Kidney epithelial cell (primary cell): ENCODE results near the gene CLPTM1L. TPM values are rescaled to one million over a fixed set of nuclear protein-coding genes. Genes with fewer than 3 reads are reported as not detected.
"Not testable (repeated sequence)": the region's sequence is repeated elsewhere in the genome, so short reads cannot be mapped to it uniquely, and the experiment has no call there.

ENCODE experiments used
- DNase-seq: peaks from one replicate; pipeline ENCODE4 v3.0.0-alpha.2; 2010; ENCODE audit warnings: low read depth
- H3K27me3 ChIP-seq: 2 replicates; pipeline ENCODE4 v1.6.0; 2011; ENCODE audit warnings: low read length; ENCODE audit not compliant: control insufficient read depth, insufficient read depth
- H3K36me3 ChIP-seq: 2 replicates; pipeline ENCODE4 v1.5.1; 2011; ENCODE audit warnings: low read length; ENCODE audit not compliant: control insufficient read depth, insufficient read depth
- H3K4me3 ChIP-seq: 2 replicates; pipeline ENCODE4 v1.5.1; 2011; ENCODE audit warnings: low read depth, mild to moderate bottlenecking, control low read depth, low read length
- total RNA-seq: library from RNA; depleted of rRNA; stranded (reverse); fragments of >200 nt; gene quantifications from 2 replicates; pipeline ENCODE4 v1.2.3, GENCODE V29; 2015
- TF ChIP-seq, protein P1 (sequence below): IDR thresholded peaks from 2 replicates; pipeline ENCODE4 v1.5.1; 2011; ENCODE audit warnings: mild to moderate bottlenecking, moderate library complexity, low read length, control low read depth, inconsistent platforms; ENCODE audit not compliant: insufficient read depth, poor library complexity, severe bottlenecking

The CLPTM1L gene
- total RNA-seq, 1 donor from 2014 or later, result 159 TPM

DNA sequence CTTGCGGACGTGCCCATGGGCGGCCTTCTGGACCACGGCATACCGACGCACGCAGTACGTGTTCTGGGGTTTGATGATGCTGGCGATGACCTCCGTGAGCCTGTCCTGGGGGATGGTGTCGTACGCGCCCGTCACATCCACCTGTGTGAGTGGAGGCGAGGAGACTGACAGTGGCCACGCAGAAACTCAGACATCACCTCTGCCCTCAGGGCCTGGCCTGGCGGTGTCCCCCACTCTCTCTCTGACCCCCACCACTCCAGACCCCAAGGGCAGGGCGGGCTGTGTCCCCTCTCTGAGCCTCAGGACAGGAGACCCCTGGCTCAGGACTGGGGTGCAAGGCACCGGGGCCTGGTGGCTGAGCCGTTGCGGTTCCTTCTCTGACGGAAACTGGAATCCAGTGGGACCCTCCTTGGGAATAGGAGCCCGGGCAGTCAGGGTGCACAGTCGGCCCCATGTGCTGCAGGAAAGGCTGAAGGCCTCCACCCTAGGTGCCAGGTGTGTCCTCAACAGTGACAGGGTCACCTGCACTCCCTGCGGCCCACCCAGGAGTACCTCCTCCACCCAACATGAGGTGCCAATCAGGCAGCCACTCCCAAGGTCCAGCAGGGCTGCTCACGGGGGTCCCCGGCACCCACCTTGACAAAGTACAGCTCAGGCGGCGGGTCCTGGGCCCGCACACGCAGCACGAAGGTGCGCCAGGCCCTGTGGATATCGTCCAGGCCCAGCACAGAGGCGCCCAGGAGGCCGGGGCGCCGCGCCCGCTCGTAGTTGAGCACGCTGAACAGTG is 66.0 kb downstream of the CLPTM1L start:
- H3K27me3 ChIP-seq, result no peaks in the 10 kb centered on the region
- no peak overlapping the region for H3K4me3 ChIP-seq
- H3K36me3 ChIP-seq, result no peaks in the 10 kb centered on the region
- no peak for DNase-seq
- TF ChIP-seq, protein P1, sequence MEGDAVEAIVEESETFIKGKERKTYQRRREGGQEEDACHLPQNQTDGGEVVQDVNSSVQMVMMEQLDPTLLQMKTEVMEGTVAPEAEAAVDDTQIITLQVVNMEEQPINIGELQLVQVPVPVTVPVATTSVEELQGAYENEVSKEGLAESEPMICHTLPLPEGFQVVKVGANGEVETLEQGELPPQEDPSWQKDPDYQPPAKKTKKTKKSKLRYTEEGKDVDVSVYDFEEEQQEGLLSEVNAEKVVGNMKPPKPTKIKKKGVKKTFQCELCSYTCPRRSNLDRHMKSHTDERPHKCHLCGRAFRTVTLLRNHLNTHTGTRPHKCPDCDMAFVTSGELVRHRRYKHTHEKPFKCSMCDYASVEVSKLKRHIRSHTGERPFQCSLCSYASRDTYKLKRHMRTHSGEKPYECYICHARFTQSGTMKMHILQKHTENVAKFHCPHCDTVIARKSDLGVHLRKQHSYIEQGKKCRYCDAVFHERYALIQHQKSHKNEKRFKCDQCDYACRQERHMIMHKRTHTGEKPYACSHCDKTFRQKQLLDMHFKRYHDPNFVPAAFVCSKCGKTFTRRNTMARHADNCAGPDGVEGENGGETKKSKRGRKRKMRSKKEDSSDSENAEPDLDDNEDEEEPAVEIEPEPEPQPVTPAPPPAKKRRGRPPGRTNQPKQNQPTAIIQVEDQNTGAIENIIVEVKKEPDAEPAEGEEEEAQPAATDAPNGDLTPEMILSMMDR, result no peak

DNA sequence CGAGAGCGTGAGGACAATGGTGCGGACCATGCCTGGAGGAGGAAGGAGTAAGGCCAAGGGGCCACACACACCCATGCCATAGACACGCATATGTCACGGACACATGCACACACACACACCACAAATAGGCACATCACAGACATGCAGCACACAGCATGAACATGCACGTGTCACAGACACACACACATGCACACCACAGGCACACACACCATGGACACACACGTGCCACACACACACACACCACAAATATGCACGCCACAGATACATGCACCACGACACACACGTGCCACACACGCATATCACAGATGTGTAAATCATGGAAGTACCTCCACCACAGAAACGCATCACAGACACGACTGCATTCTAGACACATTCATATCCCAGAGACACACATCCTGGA is 66.7 kb downstream of the CLPTM1L start:
- Histone ChIP-seq H3K4me3 (no peak overlapping the region), H3K36me3 (no peaks in the 10 kb centered on the region), H3K27me3 (no peaks in the 10 kb centered on the region)
- TF ChIP-seq, protein P1, result no peak
- no peak for DNase-seq

GRCh38 chr5:1277781-1278180 is 67.1 kb downstream of the CLPTM1L start:
- TF ChIP-seq, protein P1, result no peak
- H3K36me3 ChIP-seq, result no peaks in the 10 kb centered on the region
- H3K27me3 ChIP-seq, result no peaks in the 10 kb centered on the region
- no peak overlapping the region for H3K4me3 ChIP-seq
- DNase-seq, result no peak

GRCh38 chr5:1277331-1277730 is 67.6 kb downstream of the CLPTM1L start:
- no peaks in the 10 kb centered on the region for H3K27me3 ChIP-seq
- H3K36me3 ChIP-seq, result no peaks in the 10 kb centered on the region
- H3K4me3 ChIP-seq, result no peak overlapping the region
- no peak for DNase-seq
- TF ChIP-seq, protein P1, result no peak

GRCh38 chr5:1276930-1277329 is 68.0 kb downstream of the CLPTM1L start:
- H3K4me3 ChIP-seq, result no peak overlapping the region
- no peaks in the 10 kb centered on the region for H3K27me3 ChIP-seq
- DNase-seq, result no peak
- no peaks in the 10 kb centered on the region for H3K36me3 ChIP-seq
- TF ChIP-seq, protein P1, result no peak

DNA sequence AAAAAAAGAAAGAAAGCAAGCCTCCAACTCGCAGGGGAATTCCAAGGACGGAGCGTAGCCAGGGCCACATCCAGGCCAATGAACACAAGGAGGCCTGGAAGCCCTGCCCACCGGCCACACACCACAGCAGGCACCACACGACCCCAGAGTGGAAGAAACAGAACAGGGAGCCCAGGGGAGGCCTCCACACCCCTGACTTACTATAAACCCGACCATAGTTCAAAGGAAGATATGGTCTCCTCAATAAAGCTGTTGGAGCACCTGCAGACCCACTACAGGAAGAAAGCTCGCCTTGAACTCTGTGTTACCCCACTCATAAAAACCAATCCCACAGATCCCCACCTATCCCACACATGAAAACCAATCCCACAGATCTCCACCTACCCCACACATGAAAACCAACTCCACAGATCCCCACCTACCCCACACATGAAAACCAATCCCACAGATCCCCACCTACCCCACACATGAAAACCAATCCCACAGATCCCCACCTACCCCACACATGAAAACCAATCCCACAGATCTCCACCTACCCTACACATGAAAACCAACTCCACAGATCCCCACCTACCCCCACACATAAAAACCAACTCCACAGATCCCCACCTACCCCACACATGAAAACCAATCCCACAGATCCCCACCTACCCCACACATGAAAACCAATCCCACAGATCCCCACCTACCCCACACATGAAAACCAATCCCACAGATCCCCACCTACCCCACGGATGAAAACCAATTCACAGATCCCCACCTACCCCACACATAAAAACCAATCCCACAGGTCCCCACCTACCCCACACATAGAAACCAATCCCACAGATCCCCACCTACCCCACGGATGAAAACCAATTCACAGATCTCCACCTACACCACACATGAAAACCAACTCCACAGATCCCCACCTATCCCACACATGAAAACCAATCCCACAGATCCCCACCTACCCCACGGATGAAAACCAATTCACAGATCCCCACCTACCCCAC is 69.2 kb downstream of the CLPTM1L start:
- not testable (repeated sequence) for DNase-seq, H3K36me3 ChIP-seq, H3K4me3 ChIP-seq, H3K27me3 ChIP-seq
